GM18507 (cell line): ENCODE results near the gene AP2A2.
A peak's percentile ranks its signal among the peaks of the same experiment; 100 is the strongest.

Experiments used
- DNase-seq: peaks from one replicate; pipeline ENCODE4 v3.0.0; 2011; ENCODE audit warnings: low read depth; ENCODE audit not compliant: insufficient read length; ENCODE audit errors: extremely low spot score
- FAIRE-seq: peaks from 2 replicates; lab custom pipeline; 2011; peaks lifted over from hg19 to GRCh38; lab: Jason Lieb, UNC

AP2A2 gene

GRCh38 chr11:897253-898142 lies 28.2 kb upstream of the AP2A2 start:
- DNase-seq = no peak
- no peak for FAIRE-seq

GRCh38 chr11:898143-898511 lies 27.5 kb upstream of the AP2A2 start:
- DNase-seq (no peak), FAIRE-seq (no peak)

GRCh38 chr11:898540-899190 lies 27.0 kb upstream of the AP2A2 start:
- no peak for DNase-seq
- no peak for FAIRE-seq

GRCh38 chr11:899724-900123 lies 25.9 kb upstream of the AP2A2 start:
- FAIRE-seq (no peak), DNase-seq (no peak)

- DNase-seq (no peak), FAIRE-seq (no peak)
Measured at GRCh38 chr11:900545-900944, 25.1 kb upstream of the AP2A2 start.

DNA sequence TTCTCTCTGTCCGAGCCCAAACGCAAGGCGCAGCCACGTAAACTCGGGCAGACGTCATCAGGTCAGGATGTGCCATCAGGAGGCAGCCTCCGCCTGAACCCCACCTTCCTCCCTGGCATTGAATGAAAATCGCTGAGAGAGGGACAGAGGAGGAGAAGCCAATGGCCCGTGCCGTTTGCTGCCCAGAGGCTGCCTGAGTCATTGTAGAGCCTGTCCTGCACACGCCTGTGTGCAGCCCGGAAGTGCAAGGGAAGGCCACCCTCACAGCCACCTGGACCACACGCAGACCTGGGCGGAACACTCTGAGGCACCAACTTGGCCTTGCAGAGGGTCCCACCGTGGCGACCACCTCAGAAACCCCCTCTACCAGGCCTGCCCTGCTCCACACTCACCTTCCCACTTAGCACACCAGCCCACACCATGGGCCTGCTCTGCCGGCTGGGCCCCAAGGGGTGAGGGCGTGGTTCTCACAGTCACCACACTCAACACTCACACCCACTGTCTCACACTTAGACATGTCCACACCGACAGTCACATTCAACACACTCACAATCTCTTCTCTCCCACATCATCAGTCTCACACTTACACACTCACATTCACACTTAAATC lies 24.1 kb upstream of the AP2A2 start:
- FAIRE-seq = no peak
- no peak for DNase-seq

GRCh38 chr11:904380-904779 lies 21.3 kb upstream of the AP2A2 start:
- DNase-seq = no peak
- FAIRE-seq = no peak

GRCh38 chr11:905952-906351 lies 19.7 kb upstream of the AP2A2 start:
- FAIRE-seq = no peak
- no peak for DNase-seq

DNA sequence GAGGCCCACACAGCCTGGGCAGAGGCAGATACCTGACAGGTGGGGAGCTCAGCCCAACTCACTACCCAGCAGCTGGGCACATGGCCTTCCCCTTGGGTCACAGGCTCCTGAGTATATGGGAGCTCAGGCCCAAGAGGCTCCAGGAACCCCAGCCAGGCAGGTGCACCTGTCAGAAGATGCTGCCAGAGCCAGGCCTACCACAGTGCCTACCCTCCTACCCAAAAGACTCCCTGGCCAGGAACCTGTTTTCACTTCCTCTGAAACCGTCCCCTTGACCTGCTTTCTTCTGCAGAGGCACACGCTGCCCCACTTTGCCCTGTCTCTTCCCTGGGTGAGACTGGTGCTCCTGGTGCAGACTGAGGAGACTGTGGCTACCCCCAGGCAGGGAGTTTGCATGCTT lies 18.0 kb upstream of the AP2A2 start:
- no peak for FAIRE-seq
- no peak for DNase-seq

DNA sequence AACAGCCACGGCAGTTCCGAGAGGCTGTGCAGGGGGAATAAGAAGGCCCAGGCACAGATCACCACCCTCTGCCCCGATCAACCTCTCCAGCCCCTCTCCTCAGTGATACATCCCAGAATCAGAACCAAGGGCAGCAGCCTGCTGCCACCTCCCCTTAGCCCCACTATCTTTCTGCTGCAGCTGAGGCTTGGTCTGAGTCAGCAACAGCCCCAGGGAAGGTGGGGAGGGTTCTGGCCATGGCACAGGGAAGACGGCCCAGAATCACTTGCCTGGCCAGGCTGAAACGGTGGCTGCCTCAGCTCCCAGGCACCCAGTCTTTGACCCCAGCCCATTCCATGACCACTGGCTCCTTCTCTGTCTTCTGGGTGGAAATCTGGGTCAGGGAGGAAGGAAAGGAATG lies 17.4 kb upstream of the AP2A2 start:
- DNase-seq (no peak), FAIRE-seq (no peak)

- FAIRE-seq = no peak
- DNase-seq = no peak
Measured at GRCh38 chr11:909406-909805, 16.3 kb upstream of the AP2A2 start.

GRCh38 chr11:910044-910588 lies 15.6 kb upstream of the AP2A2 start:
- DNase-seq (no peak), FAIRE-seq (no peak)

- FAIRE-seq = peak; percentile 78
- DNase-seq = peak; percentile 98
Measured at GRCh38 chr11:910589-911030, 15.1 kb upstream of the AP2A2 start, which contains the start of gene CHID1. Gene CHID1 (minus strand): TSS chr11:910810. CDS start chr11:904816, 5,994 bp downstream.

DNA sequence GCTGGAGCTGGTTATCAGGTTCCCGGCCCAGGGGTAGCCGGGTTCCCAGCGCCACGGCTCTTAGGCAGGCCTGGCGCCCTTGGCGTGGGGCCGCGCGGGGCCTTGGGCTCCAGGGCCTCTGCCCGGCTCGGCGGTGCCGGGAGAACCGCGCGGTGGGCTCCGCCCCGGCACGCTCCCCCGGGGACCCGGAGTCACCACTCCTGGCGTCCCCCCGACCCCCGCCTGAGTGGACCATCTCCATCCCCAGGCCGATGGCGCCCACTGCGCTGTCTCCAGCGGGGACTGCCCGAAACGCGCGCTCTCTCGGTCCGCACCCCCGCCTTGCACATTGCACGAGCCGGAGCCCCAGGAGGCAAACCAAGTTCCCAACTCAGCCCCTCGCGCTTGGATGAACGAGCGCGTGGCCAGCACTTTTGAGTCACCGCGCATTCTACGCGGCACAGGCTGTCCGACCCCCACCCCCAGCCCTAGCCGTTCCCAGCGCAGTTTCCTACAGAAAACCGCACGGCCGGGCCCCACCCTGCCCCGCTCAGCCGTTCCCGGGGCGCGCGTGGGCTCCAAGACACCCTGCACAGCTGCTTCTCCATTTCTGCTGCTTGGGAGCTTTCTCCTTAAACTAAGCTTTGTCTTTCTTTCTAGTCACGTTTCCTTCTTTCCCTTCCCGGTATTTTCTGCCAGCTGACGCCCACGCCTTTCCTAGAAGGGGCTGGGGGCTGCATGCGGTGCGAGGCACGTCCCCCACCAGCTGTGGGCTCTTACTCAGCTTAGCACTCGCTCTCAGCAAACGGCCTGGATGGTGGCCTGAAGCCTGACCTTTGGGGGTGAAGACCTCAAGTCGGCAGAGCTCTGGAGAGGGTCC lies 14.4 kb upstream of the AP2A2 start:
- FAIRE-seq (no peak), DNase-seq (no peak)

DNA sequence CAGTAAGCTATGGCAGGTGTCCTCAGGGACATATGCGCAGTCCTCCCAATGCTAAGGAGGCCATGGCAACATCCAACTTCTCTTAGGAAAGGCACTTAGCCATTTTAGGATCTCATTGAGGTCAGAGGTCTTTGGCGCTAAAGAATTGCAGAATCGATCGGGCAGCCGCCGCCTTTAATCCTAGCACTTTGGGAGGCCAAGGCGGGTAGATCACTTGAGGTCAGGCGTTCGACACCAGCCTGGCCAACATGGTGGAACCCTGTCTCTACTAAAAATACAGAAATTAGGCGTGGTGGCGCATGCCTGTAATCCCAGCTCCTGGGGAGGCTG lies 13.8 kb upstream of the AP2A2 start:
- FAIRE-seq (no peak), DNase-seq (no peak)

- DNase-seq (no peak), FAIRE-seq (no peak)
Measured at GRCh38 chr11:912266-912665, 13.4 kb upstream of the AP2A2 start.

DNA sequence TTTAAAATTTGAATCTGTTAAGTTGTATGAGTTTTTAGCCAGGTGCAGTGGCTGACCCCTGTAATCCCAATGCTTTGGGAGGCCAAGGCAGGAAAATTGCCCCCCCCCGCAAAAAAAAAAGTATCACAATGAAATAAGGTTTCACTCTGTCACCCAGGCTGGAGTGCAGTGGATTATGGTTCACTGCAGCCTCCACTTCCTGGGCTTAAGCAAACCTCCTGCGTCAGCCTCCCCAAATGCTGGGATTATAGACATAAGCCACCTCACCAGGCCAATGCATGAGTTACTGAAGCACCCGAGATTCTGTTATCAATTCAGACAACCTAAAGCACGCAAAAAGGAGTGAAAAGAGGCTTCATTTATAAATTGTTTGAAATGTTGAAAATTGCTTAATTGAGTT lies 12.6 kb upstream of the AP2A2 start:
- FAIRE-seq (no peak), DNase-seq (no peak)

DNA sequence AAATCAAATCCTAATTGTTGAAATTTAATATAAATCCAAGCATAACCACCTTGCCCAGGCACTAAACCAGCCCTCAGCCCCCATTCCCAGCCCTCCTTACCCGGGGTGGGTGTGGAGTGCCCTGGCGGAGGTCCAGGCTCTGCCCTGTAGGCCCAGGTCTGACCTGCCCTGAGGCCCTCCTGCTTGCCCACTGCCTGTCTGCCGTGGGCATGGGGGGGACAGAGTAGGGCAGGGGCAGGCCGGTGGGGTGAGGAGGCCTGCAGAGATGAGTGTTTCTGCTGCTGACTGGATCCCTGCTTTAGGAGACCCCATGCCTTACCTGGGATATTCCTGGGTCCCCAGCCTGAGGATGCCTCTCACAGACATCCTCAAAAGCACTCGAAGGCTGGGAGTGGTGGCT lies 11.5 kb upstream of the AP2A2 start:
- DNase-seq (no peak), FAIRE-seq (no peak)

GRCh38 chr11:914747-915501 lies 10.7 kb upstream of the AP2A2 start:
- DNase-seq (no peak), FAIRE-seq (no peak)
